Measurements from ENCODE around the gene SPRYD3.
"Not testable (repeated sequence)": the region's sequence is repeated elsewhere in the genome, so short reads cannot be mapped to it uniquely, and the experiment has no call there.

Gene SPRYD3

DNA sequence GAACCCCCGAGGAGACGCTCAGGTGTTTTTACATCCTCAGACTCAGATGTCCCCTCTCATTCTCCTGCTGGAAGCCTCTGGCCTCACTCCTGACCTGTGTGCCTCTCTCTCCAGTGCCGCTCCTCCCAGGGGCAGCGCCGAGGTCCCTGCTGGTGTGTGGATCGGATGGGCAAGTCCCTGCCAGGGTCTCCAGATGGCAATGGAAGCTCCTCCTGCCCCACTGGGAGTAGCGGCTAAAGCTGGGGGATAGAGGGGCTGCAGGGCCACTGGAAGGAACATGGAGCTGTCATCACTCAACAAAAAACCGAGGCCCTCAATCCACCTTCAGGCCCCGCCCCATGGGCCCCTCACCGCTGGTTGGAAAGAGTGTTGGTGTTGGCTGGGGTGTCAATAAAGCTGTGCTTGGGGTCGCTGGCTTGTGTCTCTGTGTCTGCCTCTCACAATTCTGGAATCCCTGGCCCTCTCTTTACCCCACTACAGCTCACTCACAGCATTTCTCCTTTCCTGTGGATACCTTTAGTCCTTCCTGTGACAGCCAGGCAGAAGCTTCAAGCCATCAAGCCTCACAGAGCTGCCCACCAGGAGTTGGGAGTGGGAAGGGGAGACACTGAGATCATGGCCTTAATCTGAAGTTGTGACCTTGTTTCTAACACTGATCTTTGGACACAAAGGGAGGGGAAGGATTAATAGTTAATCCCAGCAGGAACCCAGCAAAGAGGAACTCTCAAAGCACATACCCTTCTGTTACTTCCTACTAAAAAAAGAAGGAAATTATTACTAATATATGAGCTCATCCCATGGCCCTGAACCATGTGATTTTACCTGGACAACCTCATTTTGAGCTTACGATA lies 23.0 kb upstream of the SPRYD3 start:
- DNase-seq: no peak

DNA sequence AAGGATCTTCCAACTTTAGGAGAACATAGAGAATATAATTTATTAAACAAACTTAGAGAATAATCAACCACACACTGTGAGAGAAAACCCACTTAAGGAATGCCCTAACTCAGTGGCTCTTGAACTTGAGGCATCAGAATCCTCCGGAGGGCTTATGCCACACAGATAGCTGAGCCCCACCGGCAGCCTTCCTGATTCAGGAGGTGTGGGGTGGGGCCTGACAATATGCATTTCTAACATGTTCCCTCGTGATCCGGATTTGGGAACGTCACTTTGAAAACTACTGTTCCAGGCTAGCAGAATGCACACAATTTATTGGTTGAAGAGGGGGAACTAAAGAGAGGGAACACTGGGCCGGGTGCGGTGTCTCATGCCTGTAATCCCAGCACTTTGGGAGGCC lies 22.1 kb upstream of the SPRYD3 start:
- no peak for DNase-seq

DNA sequence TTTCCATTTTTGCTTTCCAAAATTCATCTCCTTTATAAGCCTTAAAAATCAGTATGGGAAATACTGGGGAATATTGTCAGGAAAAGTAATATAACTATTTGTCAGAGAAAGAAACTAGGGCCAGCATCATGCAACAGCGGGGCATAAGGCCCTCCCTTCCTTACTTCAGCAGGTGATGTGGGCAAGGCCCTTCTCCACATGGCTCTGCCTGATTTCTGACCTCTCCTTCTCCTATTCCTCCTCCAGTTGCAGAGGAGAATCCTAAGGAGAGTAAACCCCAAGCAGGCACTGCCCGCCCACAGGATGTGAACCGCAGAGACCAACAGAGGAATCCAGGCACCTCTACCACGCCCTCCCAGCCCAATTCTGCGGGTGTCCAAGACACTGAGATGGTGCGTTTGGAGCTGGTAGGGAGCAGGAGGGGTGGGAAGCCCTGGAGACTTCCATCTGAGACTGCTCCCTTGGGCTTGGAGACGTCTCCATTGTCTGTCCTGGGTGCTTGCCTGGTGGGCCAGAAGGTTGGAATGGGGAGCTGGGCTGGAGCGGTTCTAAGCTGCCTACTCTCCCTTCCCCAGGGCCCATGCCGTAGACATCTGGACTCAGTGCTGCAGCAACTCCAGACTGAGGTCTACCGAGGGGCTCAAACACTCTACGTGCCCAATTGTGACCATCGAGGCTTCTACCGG lies 21.4 kb upstream of the SPRYD3 start:
- no peak for DNase-seq

DNA sequence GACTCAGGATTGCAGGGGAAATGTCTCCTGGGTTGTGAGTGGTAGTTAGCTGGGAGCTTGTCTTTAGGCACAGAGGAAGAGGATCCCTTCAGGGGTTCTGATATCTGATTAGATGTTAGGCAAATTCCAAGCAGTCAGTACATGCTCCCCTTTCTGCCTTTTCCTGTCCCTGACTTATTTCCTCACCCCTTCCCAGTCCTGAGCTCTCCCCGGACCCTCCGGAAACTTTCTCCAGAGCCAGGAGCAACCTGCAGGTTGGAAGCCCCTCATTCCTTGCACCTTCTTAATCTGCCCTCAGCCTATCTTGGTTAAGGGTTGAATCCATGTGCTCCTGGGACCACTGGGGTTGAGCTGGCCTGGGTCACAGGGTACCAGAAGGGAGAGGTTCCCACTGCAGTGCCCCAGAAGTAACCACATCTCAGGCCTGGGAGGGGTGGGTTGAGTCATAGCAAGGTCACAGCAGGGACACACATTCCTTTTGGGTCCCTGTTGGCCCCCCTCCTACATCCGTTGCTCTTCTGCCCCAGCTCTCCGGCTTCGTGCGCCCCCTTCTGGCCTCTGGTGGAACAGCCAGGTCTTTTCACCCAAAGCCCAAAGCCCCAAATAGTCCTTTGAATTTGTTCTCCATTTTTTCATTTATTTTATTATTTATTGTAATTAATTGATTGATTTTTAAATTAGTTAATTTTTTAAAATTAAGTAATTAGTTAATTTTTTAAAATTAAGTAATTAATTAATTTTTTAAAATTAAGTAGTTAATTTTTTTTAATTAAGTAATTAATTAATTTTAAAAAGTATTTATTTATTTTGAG lies 20.1 kb upstream of the SPRYD3 start:
- peak; percentile 60 for DNase-seq

DNA sequence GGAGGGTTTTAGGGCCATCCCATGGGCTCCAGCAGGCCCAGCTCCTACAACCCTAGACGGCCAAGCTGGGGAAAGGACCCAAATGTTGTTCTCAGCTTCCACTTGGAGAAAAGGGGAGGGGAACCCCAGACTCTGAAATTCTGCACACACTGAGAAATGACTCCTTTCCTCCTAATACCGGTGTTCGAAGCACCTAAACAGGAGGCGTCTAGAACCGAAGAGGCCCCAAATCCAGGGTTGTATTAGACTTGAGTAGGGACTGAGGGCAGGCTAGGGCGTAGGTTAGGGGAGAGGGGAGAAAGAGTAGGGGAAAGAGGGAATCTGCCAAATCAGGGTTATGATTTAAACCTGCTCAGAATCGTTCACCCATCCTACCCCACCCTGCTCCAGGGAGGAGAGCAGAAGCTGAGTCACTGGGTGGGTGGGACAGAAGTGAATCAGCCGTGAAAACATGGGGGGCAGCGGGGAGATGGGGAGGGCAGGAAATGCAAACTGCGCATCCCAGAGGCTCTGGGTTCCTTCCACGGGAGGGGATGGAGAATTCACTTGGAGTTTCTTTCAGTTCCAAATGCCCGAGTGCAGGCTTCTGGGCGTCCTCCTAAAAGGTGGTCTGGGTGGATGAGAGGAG lies 19.3 kb upstream of the SPRYD3 start:
- DNase-seq: no peak

DNA sequence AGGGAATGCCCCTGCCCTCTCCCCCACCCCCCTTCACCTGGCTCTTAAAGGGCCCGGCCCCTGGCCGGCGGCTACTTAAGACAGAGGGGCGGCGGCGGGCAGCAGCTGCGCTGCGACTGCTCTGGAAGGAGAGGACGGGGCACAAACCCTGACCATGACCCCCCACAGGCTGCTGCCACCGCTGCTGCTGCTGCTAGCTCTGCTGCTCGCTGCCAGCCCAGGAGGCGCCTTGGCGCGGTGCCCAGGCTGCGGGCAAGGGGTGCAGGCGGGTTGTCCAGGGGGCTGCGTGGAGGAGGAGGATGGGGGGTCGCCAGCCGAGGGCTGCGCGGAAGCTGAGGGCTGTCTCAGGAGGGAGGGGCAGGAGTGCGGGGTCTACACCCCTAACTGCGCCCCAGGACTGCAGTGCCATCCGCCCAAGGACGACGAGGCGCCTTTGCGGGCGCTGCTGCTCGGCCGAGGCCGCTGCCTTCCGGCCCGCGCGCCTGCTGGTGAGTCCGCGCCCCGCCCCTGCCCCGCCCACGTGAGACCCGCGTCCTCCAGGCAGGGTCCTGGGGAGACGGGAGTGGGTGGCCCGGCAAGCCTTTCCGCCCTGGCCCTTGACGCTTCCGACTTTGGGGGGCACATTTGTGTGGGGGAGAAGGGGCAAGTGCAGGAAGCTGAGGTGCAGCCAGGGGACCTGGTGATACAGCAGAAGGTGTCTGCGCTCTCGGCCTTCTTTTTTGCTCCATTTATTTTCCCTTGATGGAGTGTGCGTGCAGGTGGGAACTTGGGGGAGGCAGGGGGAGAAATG lies 18.6 kb upstream of the SPRYD3 start, which contains the start of gene IGFBP6:
IGFBP6 (plus strand) TSS at position 104 of the 790 bp plus-strand sequence; CDS start at position 155, 51 bp downstream.
- no peak for DNase-seq

DNA sequence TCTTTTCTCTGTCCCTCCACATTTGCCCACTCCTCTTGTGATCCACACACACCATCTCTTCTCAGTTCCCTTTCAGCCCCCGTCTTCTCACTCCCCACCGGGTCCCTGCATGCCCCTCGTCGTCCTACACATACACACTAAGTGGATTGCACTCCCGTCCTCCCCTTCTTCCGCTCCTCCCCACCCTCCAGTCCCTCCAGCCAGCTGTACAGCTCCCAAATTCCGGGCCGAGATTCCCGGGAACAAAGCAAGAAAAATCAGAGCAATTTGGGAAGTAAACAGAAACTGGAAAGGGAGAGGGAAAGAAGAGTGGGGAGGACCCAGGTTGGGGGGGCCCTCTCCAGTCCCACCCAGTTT lies 18.0 kb upstream of the SPRYD3 start:
- no peak for DNase-seq

DNA sequence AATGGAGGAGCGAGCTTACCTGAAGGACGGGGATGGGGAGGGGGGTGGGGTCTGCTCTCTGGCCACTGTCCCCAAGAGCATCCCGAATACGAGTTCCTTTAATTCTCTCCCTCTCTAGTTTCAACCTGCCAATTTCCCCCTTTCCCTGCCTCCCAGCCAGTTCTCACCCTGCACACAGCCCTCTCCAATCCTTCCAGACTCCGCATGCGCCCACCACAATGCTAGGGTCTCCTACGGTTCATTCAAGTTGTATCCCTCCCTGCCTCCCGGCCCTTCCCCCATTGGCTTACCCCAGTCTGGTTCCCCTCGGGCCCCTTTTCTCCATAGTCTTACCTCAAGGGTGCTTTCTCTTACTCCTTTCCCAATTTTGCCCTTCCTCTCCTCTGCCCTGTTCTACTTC lies 17.6 kb upstream of the SPRYD3 start:
- no peak for DNase-seq

DNA sequence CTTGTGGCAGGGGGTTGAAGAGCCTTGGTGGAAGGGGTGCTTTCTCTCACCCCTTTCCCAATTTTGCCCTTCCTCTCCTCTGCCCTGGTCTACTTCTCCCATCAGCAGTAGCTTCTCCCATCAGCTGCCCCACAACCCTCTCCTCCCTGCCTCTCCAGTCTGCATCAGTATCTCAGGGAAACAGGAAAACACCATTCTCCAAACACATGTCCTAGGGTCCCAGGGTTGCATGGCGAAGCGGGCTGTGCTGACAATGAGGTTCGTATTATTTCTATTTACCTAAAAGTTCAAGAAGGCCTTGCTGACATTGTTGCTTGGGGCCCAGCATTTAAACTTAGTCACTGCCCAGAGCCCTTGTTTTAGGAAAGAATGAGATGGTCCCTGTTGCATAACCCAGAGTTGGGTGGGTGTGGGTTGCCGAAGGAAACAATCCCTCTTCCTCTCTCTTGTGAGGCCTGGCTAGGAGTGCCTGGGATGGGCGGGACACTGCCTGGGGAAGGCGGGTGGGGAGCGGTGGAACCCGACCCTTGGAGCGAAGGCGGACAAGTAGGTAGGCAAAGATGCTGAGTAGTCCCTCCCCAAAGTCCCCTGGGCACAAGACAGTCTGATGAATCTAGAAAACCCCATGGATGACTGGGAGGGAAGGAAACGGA lies 17.0 kb upstream of the SPRYD3 start:
- no peak for DNase-seq

DNA sequence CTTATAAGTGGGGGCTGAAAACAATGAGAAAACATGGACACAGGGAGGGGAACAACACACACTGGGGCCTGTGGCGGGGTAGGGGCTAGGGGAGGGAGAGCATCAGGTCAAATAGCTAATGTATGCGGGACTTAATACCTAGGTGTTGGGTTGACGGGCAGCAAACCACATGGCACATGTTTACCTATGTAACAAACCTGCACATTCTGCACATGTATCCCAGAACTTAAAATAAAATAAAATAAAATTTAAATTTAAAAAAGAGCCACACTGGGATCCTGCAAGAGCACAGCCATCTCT lies 16.4 kb upstream of the SPRYD3 start:
- DNase-seq: not testable (repeated sequence)

DNA sequence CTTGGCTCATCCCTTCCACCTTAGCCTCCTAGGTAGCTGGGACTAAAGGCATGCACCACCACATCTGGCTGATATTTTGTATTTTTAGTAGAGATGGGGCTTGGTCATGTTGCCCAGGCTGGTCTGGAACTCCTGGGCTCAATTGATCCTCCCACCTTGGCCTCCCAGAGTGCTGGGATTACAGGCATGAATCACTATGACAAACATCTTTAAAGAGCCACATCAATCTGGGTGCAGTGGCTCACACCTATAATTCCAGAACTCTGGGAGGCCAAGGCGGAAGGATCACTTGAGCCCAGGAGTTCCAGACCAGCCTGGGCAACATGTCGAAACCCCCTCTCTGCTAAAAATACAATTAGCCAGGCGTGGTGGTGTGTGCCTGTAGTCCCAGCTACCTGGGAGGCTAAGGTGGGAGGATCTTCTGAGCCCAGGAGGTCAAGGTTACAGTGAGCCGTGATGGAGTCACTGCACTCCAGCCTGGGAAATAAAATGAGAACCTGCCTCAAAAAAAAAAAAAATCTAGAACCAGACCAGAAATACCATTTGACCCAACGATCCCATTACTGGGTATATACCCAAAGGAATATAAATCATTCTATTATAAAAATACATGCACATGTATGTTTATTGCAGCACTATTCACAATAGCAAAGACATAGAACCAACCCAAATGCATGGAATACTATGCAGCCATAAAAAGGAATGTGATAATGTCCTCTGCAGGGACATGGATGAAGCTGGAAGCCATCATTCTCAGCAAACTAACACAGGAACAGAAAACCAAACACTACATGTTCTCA lies 15.8 kb upstream of the SPRYD3 start:
- not testable (repeated sequence) for DNase-seq

DNA sequence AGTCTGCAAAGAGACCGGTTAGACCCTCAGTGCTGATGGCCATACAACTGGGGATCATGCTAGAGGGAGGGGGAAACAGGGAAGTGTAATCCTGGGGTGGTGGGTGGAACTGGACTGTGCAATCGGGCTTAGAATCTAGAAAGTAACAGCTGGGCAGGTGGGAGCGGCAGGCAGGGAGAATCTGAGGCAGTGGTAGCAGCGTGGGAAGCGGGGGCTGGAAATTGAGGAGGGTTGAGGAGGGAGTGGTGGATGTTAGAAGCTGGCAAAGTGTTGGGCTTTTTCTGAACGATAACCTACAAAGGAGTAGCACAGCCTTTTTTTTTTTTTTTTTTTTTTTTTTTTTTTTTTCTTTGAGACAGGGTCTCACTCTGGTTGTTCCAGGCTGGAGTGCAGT lies 15.2 kb upstream of the SPRYD3 start:
- DNase-seq: no peak

DNA sequence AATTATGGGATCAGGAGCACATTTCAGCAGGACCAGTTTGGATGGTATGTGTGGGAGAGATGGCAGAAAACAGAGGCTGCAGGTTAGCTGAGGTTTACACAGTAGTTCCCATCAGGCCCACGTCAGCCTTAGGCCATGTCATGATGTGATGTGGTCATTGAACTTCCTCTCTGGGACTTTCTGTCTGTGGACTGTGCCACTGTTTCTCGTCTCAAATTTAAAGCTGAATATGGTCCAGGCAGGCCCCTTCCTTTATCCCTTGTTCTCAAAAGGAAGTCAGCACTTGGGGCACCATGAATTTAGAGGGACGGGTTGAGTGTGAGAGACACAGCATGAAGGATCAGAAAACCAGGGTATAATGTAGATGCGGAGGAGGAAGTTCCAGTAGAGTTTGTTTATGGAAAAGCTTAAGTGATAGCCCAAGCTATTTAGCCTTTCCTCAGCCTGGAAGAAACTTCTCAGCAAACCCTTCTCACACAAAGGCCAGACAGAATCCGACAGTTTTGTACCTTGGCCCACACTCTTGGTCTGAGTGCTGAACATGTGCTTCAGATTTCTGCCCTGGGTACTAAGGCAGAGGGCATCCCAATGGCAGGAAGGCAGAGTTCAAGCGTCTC lies 14.7 kb upstream of the SPRYD3 start:
- DNase-seq: no peak

DNA sequence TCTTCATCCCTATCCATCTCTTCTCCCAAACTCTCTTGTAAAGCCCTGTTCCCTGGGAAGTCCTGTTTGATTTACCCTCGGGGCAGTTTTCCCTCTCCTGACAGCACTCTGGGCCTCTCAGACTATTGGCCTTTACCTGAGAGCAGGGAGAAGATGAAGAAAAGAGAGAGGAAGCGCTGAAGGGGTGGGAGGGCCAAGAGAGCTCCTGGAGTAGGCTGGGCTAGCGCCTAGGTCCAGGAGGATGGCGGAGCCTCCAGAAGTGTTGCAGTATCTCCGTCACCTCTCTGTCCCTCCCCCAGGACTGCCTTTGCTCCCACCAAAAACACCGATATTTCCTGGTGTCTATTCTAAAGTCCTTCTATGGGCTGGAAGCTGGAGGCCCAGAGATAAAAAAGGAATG lies 12.6 kb upstream of the SPRYD3 start:
- DNase-seq: no peak

DNA sequence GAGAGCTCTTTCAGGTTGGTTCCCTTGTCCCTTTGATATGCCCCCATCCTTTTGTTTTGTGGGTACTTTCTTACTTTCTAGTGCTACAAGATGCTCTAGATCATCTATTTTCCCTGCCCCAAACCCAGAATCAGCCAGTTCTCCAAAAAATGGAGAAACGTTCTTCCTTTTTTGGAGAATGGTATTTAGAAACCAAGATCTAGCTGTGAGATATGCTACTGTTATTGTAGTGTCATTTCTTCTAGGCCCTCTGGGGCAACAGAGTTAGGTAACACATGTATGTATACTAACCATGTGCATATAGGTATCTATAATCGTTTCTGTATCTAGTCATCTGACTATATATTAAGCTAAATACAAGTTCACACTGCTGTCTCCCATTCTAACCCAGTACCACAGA lies 11.4 kb upstream of the SPRYD3 start:
- no peak for DNase-seq

DNA sequence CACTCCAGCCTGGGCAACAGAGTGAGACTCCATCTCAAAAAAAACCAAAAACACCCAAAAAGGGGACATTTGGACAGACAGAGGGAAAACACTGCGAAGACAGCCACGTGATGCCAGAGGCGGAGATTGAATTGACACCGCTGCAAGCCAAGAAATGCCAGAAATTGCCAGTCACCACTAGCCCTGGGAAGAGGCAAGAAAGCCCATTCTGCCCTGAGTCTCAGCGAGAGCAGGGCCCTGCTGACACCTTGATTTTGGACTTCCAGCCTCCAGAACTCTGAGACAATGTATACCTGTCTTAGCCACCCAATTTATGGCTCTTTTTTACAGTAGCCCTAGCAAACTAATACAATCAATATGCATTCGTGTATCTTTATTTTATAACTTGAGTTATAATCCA lies 10.9 kb upstream of the SPRYD3 start:
- no peak for DNase-seq

DNA sequence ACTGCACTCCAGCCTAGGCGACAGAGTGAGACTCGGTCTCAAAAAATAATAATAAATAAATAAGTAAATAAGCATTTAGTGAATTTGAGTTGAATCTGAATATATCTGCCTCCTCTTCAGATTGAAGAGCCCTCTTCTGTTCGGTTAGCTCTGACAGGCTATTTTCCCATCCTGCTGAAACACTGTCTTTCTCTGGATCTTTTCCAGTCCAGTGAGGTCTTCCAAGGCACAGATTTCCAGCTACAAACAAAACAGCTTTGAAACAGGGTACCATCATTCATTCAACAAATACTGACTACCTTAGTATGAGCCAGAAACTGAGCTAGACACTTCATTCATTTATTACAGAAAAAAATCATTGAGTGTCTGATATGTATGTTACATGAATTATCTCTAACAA lies 7.2 kb upstream of the SPRYD3 start:
- no peak for DNase-seq

DNA sequence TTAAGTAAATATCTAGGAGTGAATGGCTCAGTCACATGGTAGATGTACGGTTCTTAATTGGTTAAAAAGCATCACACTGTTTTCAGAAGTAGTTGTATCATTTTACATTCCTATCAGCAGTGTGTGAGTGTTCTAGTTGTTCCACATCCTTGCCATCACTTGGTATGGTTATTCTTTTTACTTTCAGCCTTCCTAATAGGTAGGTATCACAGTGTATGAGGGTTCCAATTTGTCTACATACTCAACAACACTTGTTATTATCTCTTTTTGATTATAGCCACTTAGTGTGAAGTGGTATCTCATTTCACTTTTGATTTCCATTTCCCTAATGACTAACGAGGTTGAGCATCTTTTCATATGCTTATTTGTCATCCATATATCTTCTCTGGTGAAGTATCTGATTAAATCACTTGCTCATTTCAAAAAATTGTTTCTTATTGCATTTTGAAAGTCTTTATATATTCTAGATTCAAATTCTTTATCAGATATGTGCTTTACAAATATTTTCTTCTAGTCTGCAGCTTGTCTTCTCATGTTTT lies 3.5 kb upstream of the SPRYD3 start:
- DNase-seq: no peak

DNA sequence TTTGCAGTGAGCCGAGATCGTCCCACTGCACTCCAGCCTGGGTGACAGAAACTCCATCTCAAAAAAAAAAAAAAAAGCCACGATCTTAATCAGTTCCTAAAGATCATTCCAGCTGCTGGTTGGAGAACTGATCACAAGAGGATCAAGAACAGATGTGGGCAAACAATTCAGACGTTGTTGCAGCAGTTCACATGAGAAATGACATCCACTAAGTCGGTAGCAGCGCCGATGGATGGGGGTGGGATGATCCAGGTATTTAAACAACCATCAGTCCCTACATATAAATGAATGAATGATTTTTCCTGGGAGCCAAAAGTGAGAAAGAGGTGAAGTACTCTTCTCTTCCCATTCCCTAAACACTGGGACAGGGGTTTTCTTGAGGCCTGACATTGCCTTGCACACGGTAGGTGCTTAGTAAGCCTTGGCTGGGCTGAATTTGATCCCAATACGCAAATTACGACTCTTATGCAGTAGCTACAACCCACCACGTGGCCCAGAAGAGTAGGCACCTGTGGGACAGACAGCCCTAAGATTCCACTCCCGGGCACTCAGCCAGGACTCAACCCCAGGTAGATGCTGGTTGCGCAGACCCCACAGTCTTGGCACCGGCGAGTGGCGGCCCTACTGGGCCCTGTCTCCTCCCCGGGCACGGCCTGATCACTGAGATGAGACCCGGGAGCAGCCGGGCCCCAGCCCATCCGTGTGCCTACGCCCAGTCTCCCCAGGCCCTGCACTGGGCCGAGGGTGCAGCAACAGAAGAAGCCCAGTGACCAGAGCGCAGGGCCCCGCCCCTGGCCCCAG lies 565 bp downstream of the SPRYD3 start:
- peak; percentile 23 for DNase-seq

Data from NK-92 treated with Interleukin-12 subunit alpha and Interleukin-12 subunit beta, amount 100 ng/mL, for 24 hours (cell line).